Pulmonary artery endothelial cell (primary cell): ENCODE data around the gene LIMA1. TPM values are rescaled to one million over a fixed set of nuclear protein-coding genes. Genes with fewer than 3 reads are reported as not detected.
A peak's percentile ranks its signal among the peaks of the same experiment; 100 is the strongest.
"Not testable (repeated sequence)": the region's sequence is repeated elsewhere in the genome, so short reads cannot be mapped to it uniquely, and the experiment has no call there.

Experiments
- DNase-seq: peaks from one replicate; pipeline ENCODE4 v3.0.0-alpha.2; 2011; ENCODE audit warnings: low read depth, low spot score
- total RNA-seq: library from RNA; depleted of rRNA; stranded (reverse); fragments of >200 nt; gene quantifications from 2 replicates; pipeline ENCODE4 v1.2.3, GENCODE V29; 2014

LIMA1 gene
- total RNA-seq, 1 donor from 2014 or later = 82.8 TPM

- no peak for DNase-seq
Measured at GRCh38 chr12:50187084-50187900, 96.0 kb downstream of the LIMA1 start.

- DNase-seq = no peak
Measured at GRCh38 chr12:50186681-50187080, 96.6 kb downstream of the LIMA1 start.

GRCh38 chr12:50185970-50186663 is 97.2 kb downstream of the LIMA1 start:
- DNase-seq = peak; percentile 69

- DNase-seq = no peak
Measured at GRCh38 chr12:50185301-50185895, 97.9 kb downstream of the LIMA1 start.

- no peak for DNase-seq
Measured at GRCh38 chr12:50184261-50184660, 99.1 kb downstream of the LIMA1 start.

- no peak for DNase-seq
Measured at GRCh38 chr12:50182461-50182860, 100.9 kb downstream of the LIMA1 start.

- no peak for DNase-seq
Measured at GRCh38 chr12:50181691-50182090, 101.6 kb downstream of the LIMA1 start.

- DNase-seq = no peak
Measured at GRCh38 chr12:50175716-50176026, 107.6 kb downstream of the LIMA1 start.

GRCh38 chr12:50174971-50175715 is 108.2 kb downstream of the LIMA1 start:
- peak; percentile 59 for DNase-seq

GRCh38 chr12:50167049-50167828 is 116.1 kb downstream of the LIMA1 start, which contains the start of gene CERS5:
TSS of gene CERS5 (minus strand) at chr12:50167369. CDS start at chr12:50167297, 72 bp downstream.
- DNase-seq = peak; percentile 95

- no peak for DNase-seq
Measured at GRCh38 chr12:50166799-50167048, 116.6 kb downstream of the LIMA1 start.

- no peak for DNase-seq
Measured at GRCh38 chr12:50164963-50165362, 118.4 kb downstream of the LIMA1 start.

GRCh38 chr12:50162230-50162629 is 121.1 kb downstream of the LIMA1 start:
- no peak for DNase-seq

- DNase-seq = no peak
Measured at GRCh38 chr12:50160643-50161042, 122.7 kb downstream of the LIMA1 start.

GRCh38 chr12:50157259-50157658 is 126.1 kb downstream of the LIMA1 start:
- DNase-seq = no peak

- no peak for DNase-seq
Measured at GRCh38 chr12:50156641-50157040, 126.7 kb downstream of the LIMA1 start.

GRCh38 chr12:50154947-50155346 is 128.4 kb downstream of the LIMA1 start:
- DNase-seq = not testable (repeated sequence)

GRCh38 chr12:50151047-50151687 is 132.2 kb downstream of the LIMA1 start:
- DNase-seq = no peak

- DNase-seq = no peak
Measured at GRCh38 chr12:50149311-50149710, 134.0 kb downstream of the LIMA1 start.

GRCh38 chr12:50148011-50148410 is 135.3 kb downstream of the LIMA1 start:
- not testable (repeated sequence) for DNase-seq

- DNase-seq = no peak
Measured at GRCh38 chr12:50147281-50147680, 136.0 kb downstream of the LIMA1 start.
